Chondrocyte (in vitro differentiated cells): ENCODE results near the gene RALGAPB. TPM values are rescaled to one million over a fixed set of nuclear protein-coding genes. Genes with fewer than 3 reads are reported as not detected.
"Not testable (repeated sequence)": the region's sequence is repeated elsewhere in the genome, so short reads cannot be mapped to it uniquely, and the experiment has no call there.

Source experiments
- DNase-seq: peaks from one replicate; pipeline ENCODE4 v3.0.0; 2021; ENCODE audit warnings: mixed read lengths, low spot score
- H3K27ac Mint-ChIP-seq: one replicate; pipeline ENCODE4 v1.8.0; 2021; ENCODE audit warnings: mild to moderate bottlenecking, moderate library complexity, mixed read lengths; ENCODE audit not compliant: unreplicated experiment
- H3K27me3 Mint-ChIP-seq: 2 replicates; pipeline ENCODE4 v1.8.0; 2021; ENCODE audit warnings: low read depth, mixed read lengths
- H3K36me3 Mint-ChIP-seq: 2 replicates; pipeline ENCODE4 v1.8.0; 2021; ENCODE audit warnings: low read depth, mixed read lengths
- H3K4me1 Mint-ChIP-seq: 2 replicates; pipeline ENCODE4 v1.8.0; 2021; ENCODE audit warnings: low read depth, mild to moderate bottlenecking, mixed read lengths
- H3K4me3 Mint-ChIP-seq: one replicate; pipeline ENCODE4 v1.8.0; 2021; ENCODE audit warnings: mild to moderate bottlenecking, moderate library complexity, mixed read lengths; ENCODE audit not compliant: unreplicated experiment
- H3K9me3 Mint-ChIP-seq: 2 replicates; pipeline ENCODE4 v1.8.0; 2021; ENCODE audit warnings: low read depth, mixed read lengths
- total RNA-seq: library from RNA; stranded (reverse); gene quantifications from 3 replicates; pipeline ENCODE4 v1.2.1, GENCODE V29; 2021
- TF ChIP-seq, protein P1 (sequence below): fragments of 200-600 bp; sonication (generic); IDR thresholded peaks from 2 replicates; pipeline ENCODE4 v1.5.0; 2021; ENCODE audit warnings: antibody characterized with exemption, mild to moderate bottlenecking, moderate library complexity

Gene RALGAPB
- total RNA-seq, 1 donor from 2014 or later, result 32.6 TPM

DNA sequence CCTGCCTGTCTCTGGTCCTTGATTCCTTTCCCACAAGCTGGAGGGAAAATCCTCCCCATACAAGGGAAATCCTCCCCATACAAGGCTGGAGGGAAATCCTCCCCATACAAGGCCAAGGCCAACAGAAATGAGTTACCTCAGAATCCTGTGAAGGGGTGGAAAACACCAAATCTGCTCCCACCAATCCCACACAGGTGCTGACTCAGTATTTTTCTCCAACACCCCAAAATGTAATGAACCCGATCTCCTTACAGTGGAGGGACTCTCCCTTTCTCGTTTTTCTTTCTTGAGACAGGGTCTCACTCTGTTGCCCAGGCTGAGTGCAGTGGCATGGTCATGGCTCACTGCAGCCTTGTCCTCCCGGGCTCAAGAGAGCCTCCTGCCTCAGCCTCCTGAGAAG lies 43.8 kb upstream of the RALGAPB start:
- Mint-ChIP-seq H3K4me3 (no peak overlapping the region), H3K4me1 (peaks cover 52% of the 10 kb centered on the region), H3K9me3 (peaks cover 2% of the 10 kb centered on the region), H3K27me3 (no peaks in the 10 kb centered on the region), H3K36me3 (peaks cover 61% of the 10 kb centered on the region), H3K27ac (no peak overlapping the region)
- TF ChIP-seq, protein P1, sequence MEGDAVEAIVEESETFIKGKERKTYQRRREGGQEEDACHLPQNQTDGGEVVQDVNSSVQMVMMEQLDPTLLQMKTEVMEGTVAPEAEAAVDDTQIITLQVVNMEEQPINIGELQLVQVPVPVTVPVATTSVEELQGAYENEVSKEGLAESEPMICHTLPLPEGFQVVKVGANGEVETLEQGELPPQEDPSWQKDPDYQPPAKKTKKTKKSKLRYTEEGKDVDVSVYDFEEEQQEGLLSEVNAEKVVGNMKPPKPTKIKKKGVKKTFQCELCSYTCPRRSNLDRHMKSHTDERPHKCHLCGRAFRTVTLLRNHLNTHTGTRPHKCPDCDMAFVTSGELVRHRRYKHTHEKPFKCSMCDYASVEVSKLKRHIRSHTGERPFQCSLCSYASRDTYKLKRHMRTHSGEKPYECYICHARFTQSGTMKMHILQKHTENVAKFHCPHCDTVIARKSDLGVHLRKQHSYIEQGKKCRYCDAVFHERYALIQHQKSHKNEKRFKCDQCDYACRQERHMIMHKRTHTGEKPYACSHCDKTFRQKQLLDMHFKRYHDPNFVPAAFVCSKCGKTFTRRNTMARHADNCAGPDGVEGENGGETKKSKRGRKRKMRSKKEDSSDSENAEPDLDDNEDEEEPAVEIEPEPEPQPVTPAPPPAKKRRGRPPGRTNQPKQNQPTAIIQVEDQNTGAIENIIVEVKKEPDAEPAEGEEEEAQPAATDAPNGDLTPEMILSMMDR, result no peak
- no peak for DNase-seq

DNA sequence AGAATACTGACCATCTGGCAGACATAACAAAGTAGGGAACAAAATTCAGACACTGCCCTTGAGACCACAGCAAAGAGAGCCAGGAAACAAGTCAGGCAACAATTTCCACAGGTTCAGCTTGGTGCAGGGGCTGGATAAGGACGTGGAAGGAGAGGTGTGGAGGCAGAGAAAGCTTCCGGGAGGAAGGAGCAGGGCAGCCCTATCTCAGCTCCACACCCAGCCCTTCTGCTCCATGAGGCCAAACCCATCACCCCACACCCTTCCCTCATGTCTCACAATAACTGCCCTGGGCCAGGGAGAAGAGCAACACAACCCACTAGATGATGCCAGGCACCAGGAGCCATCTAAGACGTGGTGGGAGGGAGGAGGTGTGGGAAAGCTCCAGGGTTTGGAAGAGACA lies 43.3 kb upstream of the RALGAPB start:
- no peak for DNase-seq
- peaks cover 59% of the 10 kb centered on the region for H3K36me3 Mint-ChIP-seq
- peaks cover 2% of the 10 kb centered on the region for H3K9me3 Mint-ChIP-seq
- H3K4me3 Mint-ChIP-seq, result no peak overlapping the region
- TF ChIP-seq, protein P1, result no peak
- no peaks in the 10 kb centered on the region for H3K27me3 Mint-ChIP-seq
- H3K27ac Mint-ChIP-seq, result no peak overlapping the region
- peaks cover 57% of the 10 kb centered on the region for H3K4me1 Mint-ChIP-seq

DNA sequence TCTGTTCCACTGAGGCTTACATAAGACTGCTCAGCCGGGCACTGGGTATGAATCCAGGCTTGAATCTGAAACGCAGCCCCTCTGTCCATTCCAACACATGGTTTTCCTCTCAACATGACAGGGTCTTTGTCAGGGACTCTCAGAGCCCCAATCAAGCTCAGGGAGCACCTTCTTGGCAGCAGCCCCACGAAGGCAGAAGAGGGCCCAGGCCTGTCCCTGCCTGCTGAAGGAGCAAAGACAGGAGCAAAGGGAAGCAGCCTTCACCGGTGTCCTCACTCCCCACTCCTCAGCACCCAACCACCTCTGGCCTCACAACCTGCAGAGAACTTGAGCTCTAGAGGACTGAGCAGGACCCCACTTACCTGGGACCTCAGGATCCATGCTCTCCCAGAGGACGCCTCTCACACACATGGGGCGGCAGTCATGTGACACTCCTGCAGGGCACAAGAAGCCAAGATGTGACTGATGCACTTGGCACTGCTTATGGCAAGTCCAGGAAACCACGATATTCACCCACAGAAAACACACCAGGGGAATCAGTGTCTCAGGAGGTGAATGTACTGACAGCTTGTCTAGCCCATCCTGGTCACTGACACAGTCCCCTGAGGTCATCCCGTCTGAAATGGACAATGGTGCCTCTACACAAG lies 41.8 kb upstream of the RALGAPB start:
- Mint-ChIP-seq H3K36me3 (peaks cover 52% of the 10 kb centered on the region), H3K27ac (no peak overlapping the region), H3K4me3 (no peak overlapping the region), H3K9me3 (peaks cover 2% of the 10 kb centered on the region), H3K27me3 (no peaks in the 10 kb centered on the region), H3K4me1 (peaks cover 67% of the 10 kb centered on the region)
- TF ChIP-seq, protein P1, result no peak
- DNase-seq, result no peak

DNA sequence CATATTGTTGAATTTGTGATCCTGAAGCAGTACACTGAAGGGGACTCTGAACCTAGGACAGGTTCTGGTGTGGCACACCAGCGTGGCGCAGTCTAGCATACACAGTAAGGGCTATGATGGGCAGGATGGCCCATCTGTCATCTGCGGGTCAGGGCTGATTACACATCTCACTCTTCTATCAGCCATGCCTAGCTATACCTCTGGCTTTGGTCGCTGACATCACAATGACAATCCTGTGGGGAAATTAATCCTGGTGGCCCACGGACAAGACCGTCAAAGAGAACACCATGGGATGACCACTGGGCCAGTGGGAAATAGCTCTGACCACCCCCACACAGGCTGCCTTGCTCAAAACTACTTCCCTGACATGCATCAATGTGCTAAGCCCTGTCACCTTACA lies 40.4 kb upstream of the RALGAPB start:
- TF ChIP-seq, protein P1, result no peak
- peaks cover 52% of the 10 kb centered on the region for H3K4me1 Mint-ChIP-seq
- DNase-seq, result no peak
- H3K9me3 Mint-ChIP-seq, result peaks cover 2% of the 10 kb centered on the region
- peaks cover 42% of the 10 kb centered on the region for H3K36me3 Mint-ChIP-seq
- no peak overlapping the region for H3K4me3 Mint-ChIP-seq
- no peaks in the 10 kb centered on the region for H3K27me3 Mint-ChIP-seq
- no peak overlapping the region for H3K27ac Mint-ChIP-seq

DNA sequence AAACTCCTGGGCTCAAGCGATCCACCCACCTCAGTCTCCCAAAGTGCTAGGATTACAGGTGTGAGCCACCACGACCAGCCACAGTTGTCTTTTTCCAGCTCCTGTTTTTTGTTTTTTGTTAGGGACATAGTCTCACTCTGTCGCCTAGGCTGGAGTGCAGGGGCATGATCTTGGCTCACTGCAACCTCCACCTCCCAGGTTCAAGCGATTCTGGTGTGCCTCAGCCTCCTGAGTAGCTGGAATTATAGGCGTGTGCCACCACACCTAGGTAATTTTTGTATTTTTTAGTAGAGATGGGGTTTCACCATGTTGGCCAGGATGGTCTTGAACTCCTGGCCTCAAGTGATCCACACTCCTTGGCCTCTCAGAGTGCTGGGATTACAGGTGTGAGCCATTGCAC lies 39.8 kb upstream of the RALGAPB start:
- H3K27ac Mint-ChIP-seq, H3K27me3 Mint-ChIP-seq, H3K9me3 Mint-ChIP-seq, DNase-seq: not testable (repeated sequence)
- Mint-ChIP-seq H3K4me1 (peaks cover 47% of the 10 kb centered on the region), H3K4me3 (peak overlapping the region; percentile 94), H3K36me3 (peaks cover 39% of the 10 kb centered on the region)
